Chondrocyte (in vitro differentiated cells): ENCODE data around the gene GNMT. TPM values are rescaled to one million over a fixed set of nuclear protein-coding genes. Genes with fewer than 3 reads are reported as not detected.
"Not testable (repeated sequence)": the region's sequence is repeated elsewhere in the genome, so short reads cannot be mapped to it uniquely, and the experiment has no call there.

ENCODE experiments used
- DNase-seq: peaks from one replicate; pipeline ENCODE4 v3.0.0; 2021; ENCODE audit warnings: mixed read lengths, low spot score
- H3K27ac Mint-ChIP-seq: one replicate; pipeline ENCODE4 v1.8.0; 2021; ENCODE audit warnings: mild to moderate bottlenecking, moderate library complexity, mixed read lengths; ENCODE audit not compliant: unreplicated experiment
- H3K27me3 Mint-ChIP-seq: 2 replicates; pipeline ENCODE4 v1.8.0; 2021; ENCODE audit warnings: low read depth, mixed read lengths
- H3K36me3 Mint-ChIP-seq: 2 replicates; pipeline ENCODE4 v1.8.0; 2021; ENCODE audit warnings: low read depth, mixed read lengths
- H3K4me1 Mint-ChIP-seq: 2 replicates; pipeline ENCODE4 v1.8.0; 2021; ENCODE audit warnings: low read depth, mild to moderate bottlenecking, mixed read lengths
- H3K4me3 Mint-ChIP-seq: one replicate; pipeline ENCODE4 v1.8.0; 2021; ENCODE audit warnings: mild to moderate bottlenecking, moderate library complexity, mixed read lengths; ENCODE audit not compliant: unreplicated experiment
- H3K9me3 Mint-ChIP-seq: 2 replicates; pipeline ENCODE4 v1.8.0; 2021; ENCODE audit warnings: low read depth, mixed read lengths
- total RNA-seq: library from RNA; stranded (reverse); gene quantifications from 3 replicates; pipeline ENCODE4 v1.2.1, GENCODE V29; 2021
- TF ChIP-seq, protein P1 (sequence below): fragments of 200-600 bp; sonication (generic); IDR thresholded peaks from 2 replicates; pipeline ENCODE4 v1.5.0; 2021; ENCODE audit warnings: antibody characterized with exemption, mild to moderate bottlenecking, moderate library complexity

Gene GNMT
- total RNA-seq, 1 donor from 2014 or later = not detected

DNA sequence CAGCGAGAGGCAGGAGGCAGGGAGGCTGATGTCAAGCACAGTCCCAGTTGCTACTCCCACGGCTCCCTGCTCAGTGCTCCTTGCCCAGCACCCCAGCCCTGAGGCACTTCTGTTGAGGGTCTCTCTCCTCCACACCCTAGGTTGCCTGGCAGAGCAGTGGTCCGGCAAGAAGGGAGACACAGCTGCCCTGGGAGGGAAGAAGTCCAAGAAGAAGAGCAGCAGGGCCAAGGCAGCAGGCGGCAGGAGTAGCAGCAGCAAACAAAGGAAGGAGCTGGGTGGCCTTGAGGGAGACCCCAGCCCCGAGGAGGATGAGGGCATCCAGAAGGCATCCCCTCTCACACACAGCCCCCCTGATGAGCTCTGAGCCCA, 22.1 kb upstream of the GNMT start:
- H3K4me3 Mint-ChIP-seq = no peak overlapping the region
- no peaks in the 10 kb centered on the region for H3K27me3 Mint-ChIP-seq
- TF ChIP-seq, protein P1, sequence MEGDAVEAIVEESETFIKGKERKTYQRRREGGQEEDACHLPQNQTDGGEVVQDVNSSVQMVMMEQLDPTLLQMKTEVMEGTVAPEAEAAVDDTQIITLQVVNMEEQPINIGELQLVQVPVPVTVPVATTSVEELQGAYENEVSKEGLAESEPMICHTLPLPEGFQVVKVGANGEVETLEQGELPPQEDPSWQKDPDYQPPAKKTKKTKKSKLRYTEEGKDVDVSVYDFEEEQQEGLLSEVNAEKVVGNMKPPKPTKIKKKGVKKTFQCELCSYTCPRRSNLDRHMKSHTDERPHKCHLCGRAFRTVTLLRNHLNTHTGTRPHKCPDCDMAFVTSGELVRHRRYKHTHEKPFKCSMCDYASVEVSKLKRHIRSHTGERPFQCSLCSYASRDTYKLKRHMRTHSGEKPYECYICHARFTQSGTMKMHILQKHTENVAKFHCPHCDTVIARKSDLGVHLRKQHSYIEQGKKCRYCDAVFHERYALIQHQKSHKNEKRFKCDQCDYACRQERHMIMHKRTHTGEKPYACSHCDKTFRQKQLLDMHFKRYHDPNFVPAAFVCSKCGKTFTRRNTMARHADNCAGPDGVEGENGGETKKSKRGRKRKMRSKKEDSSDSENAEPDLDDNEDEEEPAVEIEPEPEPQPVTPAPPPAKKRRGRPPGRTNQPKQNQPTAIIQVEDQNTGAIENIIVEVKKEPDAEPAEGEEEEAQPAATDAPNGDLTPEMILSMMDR = no peak
- no peak overlapping the region for H3K27ac Mint-ChIP-seq
- DNase-seq = no peak
- no peaks in the 10 kb centered on the region for H3K4me1 Mint-ChIP-seq
- no peaks in the 10 kb centered on the region for H3K9me3 Mint-ChIP-seq
- H3K36me3 Mint-ChIP-seq = peaks cover 14% of the 10 kb centered on the region

DNA sequence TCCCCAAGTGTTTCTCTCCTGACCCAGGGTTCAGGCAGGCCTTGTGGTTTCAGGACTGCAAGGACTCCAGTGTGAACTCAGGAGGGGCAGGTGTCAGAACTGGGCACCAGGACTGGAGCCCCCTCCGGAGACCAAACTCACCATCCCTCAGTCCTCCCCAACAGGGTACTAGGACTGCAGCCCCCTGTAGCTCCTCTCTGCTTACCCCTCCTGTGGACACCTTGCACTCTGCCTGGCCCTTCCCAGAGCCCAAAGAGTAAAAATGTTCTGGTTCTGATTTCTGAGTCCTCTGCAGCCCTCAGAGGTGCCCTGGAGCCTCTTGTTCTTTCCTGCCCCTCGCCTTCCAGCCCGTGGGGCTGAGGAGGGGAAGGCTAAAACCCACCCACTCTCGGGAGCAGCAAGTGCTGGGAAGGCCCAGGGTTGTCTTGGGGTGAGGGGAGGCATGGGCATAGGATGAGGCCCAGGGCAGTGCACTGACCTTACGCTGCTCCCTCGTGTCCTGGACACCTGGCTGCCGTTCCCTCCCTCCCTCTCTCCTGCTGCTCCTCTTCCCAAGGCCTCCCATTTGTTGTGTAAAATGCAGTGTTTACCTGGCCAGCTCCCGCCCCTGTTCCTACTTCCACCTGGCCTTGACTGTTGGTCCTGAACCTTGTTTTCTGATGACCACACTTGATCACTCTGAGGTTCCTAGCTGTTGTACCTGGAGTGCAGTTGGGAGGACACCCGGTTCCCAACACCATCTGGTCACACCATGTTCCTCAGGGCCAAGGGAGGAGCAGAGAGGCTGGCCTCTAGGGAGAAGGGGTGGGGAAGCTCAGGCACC, 21.4 kb upstream of the GNMT start:
- no peak for DNase-seq
- no peak overlapping the region for H3K4me3 Mint-ChIP-seq
- no peaks in the 10 kb centered on the region for H3K9me3 Mint-ChIP-seq
- H3K27me3 Mint-ChIP-seq = no peaks in the 10 kb centered on the region
- no peak overlapping the region for H3K27ac Mint-ChIP-seq
- peaks cover 17% of the 10 kb centered on the region for H3K36me3 Mint-ChIP-seq
- H3K4me1 Mint-ChIP-seq = no peaks in the 10 kb centered on the region
- TF ChIP-seq, protein P1 = no peak

DNA sequence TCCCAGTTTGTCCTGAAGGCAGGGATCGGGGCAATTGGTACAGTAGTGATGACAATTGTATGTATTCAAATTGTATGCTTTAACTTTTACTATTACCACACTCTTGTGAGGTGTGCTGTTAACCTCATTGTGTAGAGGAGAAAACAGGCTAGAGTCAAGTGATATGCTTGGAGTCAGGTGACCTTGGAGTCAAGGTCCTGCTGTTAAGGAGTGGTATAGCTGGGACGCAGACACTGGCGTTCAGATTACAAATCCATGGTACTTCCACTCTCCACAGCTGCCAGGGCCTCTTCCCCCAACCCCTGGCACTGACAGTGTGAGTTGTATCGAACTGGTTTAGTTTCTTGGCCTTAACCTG, 20.8 kb upstream of the GNMT start:
- Mint-ChIP-seq H3K4me3 (no peak overlapping the region), H3K27me3 (no peaks in the 10 kb centered on the region), H3K27ac (no peak overlapping the region), H3K9me3 (no peaks in the 10 kb centered on the region), H3K4me1 (no peaks in the 10 kb centered on the region), H3K36me3 (peaks cover 18% of the 10 kb centered on the region)
- no peak for DNase-seq
- TF ChIP-seq, protein P1 = no peak

DNA sequence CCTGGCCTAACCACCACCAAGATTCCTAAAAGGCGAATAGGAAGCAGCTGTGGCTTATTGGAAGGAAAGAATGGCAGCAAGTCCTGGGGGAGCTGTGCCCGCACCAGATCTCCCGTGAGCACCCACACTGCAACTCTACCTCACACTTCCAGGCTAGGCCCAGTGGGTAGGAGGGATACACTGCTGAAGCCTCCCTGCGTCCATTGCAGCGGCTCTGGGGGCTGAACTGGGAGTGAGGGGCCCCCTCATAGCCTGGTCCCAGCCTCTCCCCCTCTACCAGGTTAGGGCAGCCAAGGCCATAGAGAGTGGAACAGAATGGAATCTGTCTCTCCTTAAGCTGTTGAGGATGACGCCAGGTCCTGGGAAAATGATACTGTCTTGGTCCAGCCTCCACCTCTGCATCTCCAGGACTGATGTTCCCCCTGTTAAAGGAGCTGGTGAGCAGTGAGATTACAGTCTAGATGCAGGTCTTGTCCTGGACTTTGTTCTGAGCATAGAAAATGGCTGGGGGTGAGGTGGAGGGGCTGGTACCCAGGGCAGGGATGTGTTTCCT, 20.0 kb upstream of the GNMT start:
- TF ChIP-seq, protein P1 = no peak
- Mint-ChIP-seq H3K4me3 (no peak overlapping the region), H3K9me3 (no peaks in the 10 kb centered on the region), H3K4me1 (no peaks in the 10 kb centered on the region), H3K27me3 (no peaks in the 10 kb centered on the region), H3K27ac (no peak overlapping the region), H3K36me3 (peaks cover 15% of the 10 kb centered on the region)
- DNase-seq = no peak

DNA sequence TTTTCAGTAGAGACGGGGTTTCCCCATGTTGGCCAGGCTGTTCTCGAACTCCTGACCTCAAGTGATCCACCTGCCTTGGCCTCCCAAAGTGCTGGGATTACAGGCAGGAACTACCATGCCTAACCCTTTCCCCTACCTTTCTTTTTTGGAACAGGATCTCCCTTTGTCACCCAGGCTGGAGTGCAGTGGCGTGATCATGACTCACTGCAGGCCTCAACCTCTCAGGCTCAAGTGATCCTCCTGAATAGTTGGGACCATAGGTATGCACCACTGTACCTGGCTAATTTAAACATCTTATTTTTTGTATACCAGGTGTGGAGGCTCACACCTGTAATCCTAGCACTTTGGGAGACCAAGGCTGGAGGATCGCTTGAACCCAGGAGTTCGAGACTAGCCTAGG, 19.2 kb upstream of the GNMT start:
- H3K27ac Mint-ChIP-seq, H3K4me1 Mint-ChIP-seq, DNase-seq, H3K4me3 Mint-ChIP-seq, H3K9me3 Mint-ChIP-seq, H3K27me3 Mint-ChIP-seq: not testable (repeated sequence)
- H3K36me3 Mint-ChIP-seq = peaks cover 14% of the 10 kb centered on the region

DNA sequence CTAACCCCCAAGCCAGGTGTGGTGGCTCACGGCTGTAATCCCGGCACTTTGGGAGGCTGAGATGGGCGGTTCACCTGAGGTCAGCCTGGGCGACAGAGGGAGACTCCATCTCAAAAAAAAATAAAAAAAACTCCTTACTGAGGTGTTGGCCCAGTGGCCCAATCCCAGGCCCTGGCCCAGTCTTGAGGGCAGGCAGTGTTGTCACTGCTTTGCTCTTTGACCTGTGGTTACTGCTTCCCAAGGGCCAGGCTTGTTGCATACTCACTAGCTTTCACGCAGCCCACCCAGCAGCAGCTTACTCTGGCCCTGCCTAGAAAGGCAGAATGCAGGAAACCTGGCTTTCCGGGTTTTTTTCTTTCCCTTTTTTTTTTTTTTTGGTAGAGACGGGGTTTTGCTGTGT, 18.1 kb upstream of the GNMT start:
- Mint-ChIP-seq H3K9me3 (no peaks in the 10 kb centered on the region), H3K4me3 (no peak overlapping the region), H3K36me3 (peaks cover 11% of the 10 kb centered on the region), H3K27ac (no peak overlapping the region), H3K27me3 (no peaks in the 10 kb centered on the region), H3K4me1 (no peaks in the 10 kb centered on the region)
- TF ChIP-seq, protein P1 = no peak
- peak; percentile 27 for DNase-seq
